Activated CD4-positive, alpha-beta memory T cell treated with anti-CD3 and anti-CD28 coated beads, Interleukin-2, amount 10 ng/mL, durations not matched to agents 7 days and 5 days (primary cell): Measurements from ENCODE around the gene TYW1. TPM values are rescaled to one million over a fixed set of nuclear protein-coding genes. Genes with fewer than 3 reads are reported as not detected.
"Not testable (repeated sequence)": the region's sequence is repeated elsewhere in the genome, so short reads cannot be mapped to it uniquely, and the experiment has no call there.

Experiments
- CTCF ChIA-PET: fragments of 350-600 bp; sonication (Branson Sonifier 250); formaldehyde crosslinking; loops from one replicate; lab custom pipeline; 2021; ENCODE audit warnings: antibody characterized with exemption, inconsistent platforms; lab: Charles Lee
- POLR2A ChIA-PET: fragments of 350-600 bp; sonication (Branson Sonifier 250); formaldehyde crosslinking; loops from one replicate; lab custom pipeline; 2021; ENCODE audit warnings: antibody characterized with exemption; lab: Charles Lee
- DNase-seq: peaks from one replicate; pipeline ENCODE4 v3.0.0-alpha.2; 2020
- H3K27ac Mint-ChIP-seq: one replicate; pipeline ENCODE4 v1.8.0; 2021; ENCODE audit warnings: mild to moderate bottlenecking, mixed read lengths
- H3K27me3 Mint-ChIP-seq: one replicate; pipeline ENCODE4 v1.8.0; 2021; ENCODE audit warnings: mixed read lengths
- H3K36me3 Mint-ChIP-seq: one replicate; pipeline ENCODE4 v1.8.0; 2021; ENCODE audit warnings: low read depth, mixed read lengths
- H3K4me1 Mint-ChIP-seq: one replicate; pipeline ENCODE4 v1.8.0; 2021; ENCODE audit warnings: mixed read lengths
- H3K4me3 Mint-ChIP-seq: one replicate; pipeline ENCODE4 v1.8.0; 2021; ENCODE audit warnings: mild to moderate bottlenecking, mixed read lengths
- H3K9me3 Mint-ChIP-seq: one replicate; pipeline ENCODE4 v1.8.0; 2021; ENCODE audit warnings: mixed read lengths
- total RNA-seq, 2 experiments: library from RNA; stranded (reverse); gene quantifications; one replicate each; pipeline ENCODE4 v1.2.3, GENCODE V29; 2021

Gene TYW1
- total RNA-seq, 2 experiments from 2014 or later = 12.4 to 15.2 TPM

- H3K9me3 Mint-ChIP-seq, DNase-seq, H3K4me3 Mint-ChIP-seq, H3K4me1 Mint-ChIP-seq, H3K27me3 Mint-ChIP-seq, H3K27ac Mint-ChIP-seq, H3K36me3 Mint-ChIP-seq: not testable (repeated sequence)
- ChIA-PET POLR2A (interaction anchor here (1.1 kb wide), 1 partner anchor 21 kb away, joined by 3 read pairs; no protein-coding TSS in a partner anchor), CTCF (interaction anchor here (0.8 to 2.0 kb wide), 4 partner anchors 11 to 262 kb away, joined by 3 to 7 read pairs (median 6); no protein-coding TSS in a partner anchor)
These were observed 44.2 kb downstream of the TYW1 start for GRCh38 chr7:67040832-67041231.

- H3K27ac Mint-ChIP-seq, H3K36me3 Mint-ChIP-seq, H3K27me3 Mint-ChIP-seq, DNase-seq, H3K4me3 Mint-ChIP-seq, H3K9me3 Mint-ChIP-seq, POLR2A ChIA-PET, H3K4me1 Mint-ChIP-seq: not testable (repeated sequence)
- CTCF ChIA-PET = interaction anchor here (0.7 kb wide), 1 partner anchor 259 kb away, joined by 3 read pairs; no protein-coding TSS in a partner anchor
These were observed 46.3 kb downstream of the TYW1 start for GRCh38 chr7:67042781-67043558.

- H3K4me1 Mint-ChIP-seq, H3K27ac Mint-ChIP-seq, H3K9me3 Mint-ChIP-seq, POLR2A ChIA-PET, H3K4me3 Mint-ChIP-seq, DNase-seq, H3K36me3 Mint-ChIP-seq, H3K27me3 Mint-ChIP-seq: not testable (repeated sequence)
- CTCF ChIA-PET = interaction anchor here (0.7 kb wide), 1 partner anchor 259 kb away, joined by 3 read pairs; no protein-coding TSS in a partner anchor
These were observed 46.9 kb downstream of the TYW1 start for GRCh38 chr7:67043559-67043930.

- Mint-ChIP-seq H3K27me3 (no peaks in the 10 kb centered on the region), H3K4me1 (no peaks in the 10 kb centered on the region), H3K36me3 (peaks cover 9% of the 10 kb centered on the region), H3K9me3 (no peaks in the 10 kb centered on the region), H3K4me3 (no peak overlapping the region), H3K27ac (no peak overlapping the region)
- ChIA-PET POLR2A (no interaction called here), CTCF (no interaction called here)
- DNase-seq = no peak
These were observed 48.9 kb downstream of the TYW1 start for GRCh38 chr7:67045496-67045995.

GRCh38 chr7:67046819-67047218 lies 50.2 kb downstream of the TYW1 start:
- POLR2A ChIA-PET, DNase-seq, H3K9me3 Mint-ChIP-seq, CTCF ChIA-PET, H3K27ac Mint-ChIP-seq, H3K27me3 Mint-ChIP-seq, H3K4me1 Mint-ChIP-seq, H3K4me3 Mint-ChIP-seq: not testable (repeated sequence)
- H3K36me3 Mint-ChIP-seq = peaks cover 20% of the 10 kb centered on the region

- H3K4me3 Mint-ChIP-seq, H3K4me1 Mint-ChIP-seq, DNase-seq, H3K27ac Mint-ChIP-seq, CTCF ChIA-PET, H3K9me3 Mint-ChIP-seq, H3K27me3 Mint-ChIP-seq, POLR2A ChIA-PET: not testable (repeated sequence)
- peaks cover 44% of the 10 kb centered on the region for H3K36me3 Mint-ChIP-seq
These were observed 53.3 kb downstream of the TYW1 start for GRCh38 chr7:67049908-67050307.

- CTCF ChIA-PET = interaction anchor here (0.6 to 1.0 kb wide), 2 partner anchors 12 to 1083 kb away, joined by 3 to 7 read pairs; no protein-coding TSS in a partner anchor
- POLR2A ChIA-PET, H3K4me3 Mint-ChIP-seq, DNase-seq, H3K9me3 Mint-ChIP-seq, H3K4me1 Mint-ChIP-seq, H3K27ac Mint-ChIP-seq, H3K27me3 Mint-ChIP-seq: not testable (repeated sequence)
- peaks cover 55% of the 10 kb centered on the region for H3K36me3 Mint-ChIP-seq
These were observed 55.5 kb downstream of the TYW1 start for GRCh38 chr7:67052161-67052560.

GRCh38 chr7:67056683-67057082 lies 60.0 kb downstream of the TYW1 start:
- no peaks in the 10 kb centered on the region for H3K27me3 Mint-ChIP-seq
- H3K36me3 Mint-ChIP-seq = peaks cover 62% of the 10 kb centered on the region
- CTCF ChIA-PET = no interaction called here
- peaks cover 3% of the 10 kb centered on the region for H3K4me1 Mint-ChIP-seq
- POLR2A ChIA-PET = no interaction called here
- DNase-seq = no peak
- H3K27ac Mint-ChIP-seq = no peak overlapping the region
- peaks cover 7% of the 10 kb centered on the region for H3K9me3 Mint-ChIP-seq
- no peak overlapping the region for H3K4me3 Mint-ChIP-seq

GRCh38 chr7:67061321-67061720 lies 64.7 kb downstream of the TYW1 start:
- DNase-seq, H3K27me3 Mint-ChIP-seq, H3K27ac Mint-ChIP-seq, CTCF ChIA-PET, POLR2A ChIA-PET, H3K9me3 Mint-ChIP-seq, H3K4me1 Mint-ChIP-seq, H3K4me3 Mint-ChIP-seq: not testable (repeated sequence)
- H3K36me3 Mint-ChIP-seq = peaks cover 56% of the 10 kb centered on the region

- H3K4me1 Mint-ChIP-seq, H3K27ac Mint-ChIP-seq, POLR2A ChIA-PET, H3K4me3 Mint-ChIP-seq, H3K9me3 Mint-ChIP-seq, CTCF ChIA-PET, H3K27me3 Mint-ChIP-seq, DNase-seq: not testable (repeated sequence)
- peaks cover 59% of the 10 kb centered on the region for H3K36me3 Mint-ChIP-seq
These were observed 66.2 kb downstream of the TYW1 start for GRCh38 chr7:67062802-67063201.

- H3K27ac Mint-ChIP-seq = not testable (repeated sequence)
These were observed 70.5 kb downstream of the TYW1 start for GRCh38 chr7:67066950-67067622.

GRCh38 chr7:67076120-67076519 lies 79.5 kb downstream of the TYW1 start:
- Mint-ChIP-seq H3K9me3 (peaks cover 28% of the 10 kb centered on the region), H3K36me3 (peaks cover 62% of the 10 kb centered on the region)
- H3K4me1 Mint-ChIP-seq, CTCF ChIA-PET, DNase-seq, POLR2A ChIA-PET, H3K27ac Mint-ChIP-seq, H3K27me3 Mint-ChIP-seq, H3K4me3 Mint-ChIP-seq: not testable (repeated sequence)

More at GRCh38 chr7:67066950-67067622, 70.5 kb downstream of the TYW1 start:
- DNase-seq, H3K27me3 Mint-ChIP-seq, H3K4me1 Mint-ChIP-seq, H3K9me3 Mint-ChIP-seq, H3K4me3 Mint-ChIP-seq, POLR2A ChIA-PET, CTCF ChIA-PET: not testable (repeated sequence)
- peaks cover 65% of the 10 kb centered on the region for H3K36me3 Mint-ChIP-seq

GRCh38 chr7:67082880-67083279 lies 86.2 kb downstream of the TYW1 start:
- Mint-ChIP-seq H3K36me3 (peaks cover 69% of the 10 kb centered on the region), H3K9me3 (peaks cover 17% of the 10 kb centered on the region)
- POLR2A ChIA-PET, H3K4me3 Mint-ChIP-seq, H3K27me3 Mint-ChIP-seq, H3K27ac Mint-ChIP-seq, CTCF ChIA-PET, H3K4me1 Mint-ChIP-seq, DNase-seq: not testable (repeated sequence)
